GM13976 (cell line): Measurements from ENCODE around the gene SIDT2.
"Not testable (repeated sequence)": the region's sequence is repeated elsewhere in the genome, so short reads cannot be mapped to it uniquely, and the experiment has no call there.

ENCODE experiments used
- DNase-seq: peaks from one replicate; pipeline ENCODE4 v3.0.0; 2012; ENCODE audit warnings: low spot score
- CTCF ChIP-seq: IDR thresholded peaks from 2 replicates; pipeline ENCODE4 v1.5.1; 2012; ENCODE audit warnings: borderline replicate concordance, mild to moderate bottlenecking; ENCODE audit not compliant: insufficient read depth; ENCODE audit errors: extremely low read depth, missing control alignments, control extremely low read depth
- in situ Hi-C: fragments of 300-500 bp; cut with MboI; formaldehyde crosslinking; loops from one replicate; pipeline ENCODE4 v1.12.0; 2022; ENCODE audit warnings: low sequenced_read_pairs, mixed read lengths, inconsistent platforms; ENCODE audit not compliant: unreplicated experiment

The SIDT2 gene

GRCh38 chr11:117178210-117179034, at the start of gene SIDT2:
Gene SIDT2 (plus strand): TSS chr11:117178743. CDS start chr11:117179264, 521 bp downstream.
- TF ChIP-seq CTCF: no peak
- DNase-seq: peak; percentile 93
- in situ Hi-C loops: no loop called here

- in situ Hi-C loops, DNase-seq: not testable (repeated sequence)
Measured at GRCh38 chr11:117130396-117130795, 48.1 kb upstream of the SIDT2 start.

GRCh38 chr11:117130879-117131278, 47.7 kb upstream of the SIDT2 start:
- no peak for TF ChIP-seq CTCF
- DNase-seq: no peak
- in situ Hi-C loops: no loop called here

- in situ Hi-C loops: no loop called here
- TF ChIP-seq CTCF: no peak
- no peak for DNase-seq
Measured at GRCh38 chr11:117134431-117134830, 44.1 kb upstream of the SIDT2 start.

GRCh38 chr11:117134979-117135378, 43.6 kb upstream of the SIDT2 start:
- DNase-seq, in situ Hi-C loops: not testable (repeated sequence)

GRCh38 chr11:117137223-117138086, 41.1 kb upstream of the SIDT2 start:
- in situ Hi-C loops, DNase-seq: not testable (repeated sequence)

GRCh38 chr11:117143390-117143789, 35.2 kb upstream of the SIDT2 start:
- peak; percentile 58 for DNase-seq
- TF ChIP-seq CTCF: no peak
- in situ Hi-C loops: no loop called here

GRCh38 chr11:117143871-117144476, 34.6 kb upstream of the SIDT2 start, which contains the start of gene PAFAH1B2:
Gene PAFAH1B2 (plus strand): TSS chr11:117144287. CDS start chr11:117152448, 8,161 bp downstream.
- TF ChIP-seq CTCF: no peak
- in situ Hi-C loops: no loop called here
- peak; percentile 99 for DNase-seq
